Measurements from ENCODE around the gene SSX3.
"Not testable (repeated sequence)": the region's sequence is repeated elsewhere in the genome, so short reads cannot be mapped to it uniquely, and the experiment has no call there.

The SSX3 gene, protein sequence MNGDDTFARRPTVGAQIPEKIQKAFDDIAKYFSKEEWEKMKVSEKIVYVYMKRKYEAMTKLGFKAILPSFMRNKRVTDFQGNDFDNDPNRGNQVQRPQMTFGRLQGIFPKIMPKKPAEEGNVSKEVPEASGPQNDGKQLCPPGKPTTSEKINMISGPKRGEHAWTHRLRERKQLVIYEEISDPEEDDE

DNA sequence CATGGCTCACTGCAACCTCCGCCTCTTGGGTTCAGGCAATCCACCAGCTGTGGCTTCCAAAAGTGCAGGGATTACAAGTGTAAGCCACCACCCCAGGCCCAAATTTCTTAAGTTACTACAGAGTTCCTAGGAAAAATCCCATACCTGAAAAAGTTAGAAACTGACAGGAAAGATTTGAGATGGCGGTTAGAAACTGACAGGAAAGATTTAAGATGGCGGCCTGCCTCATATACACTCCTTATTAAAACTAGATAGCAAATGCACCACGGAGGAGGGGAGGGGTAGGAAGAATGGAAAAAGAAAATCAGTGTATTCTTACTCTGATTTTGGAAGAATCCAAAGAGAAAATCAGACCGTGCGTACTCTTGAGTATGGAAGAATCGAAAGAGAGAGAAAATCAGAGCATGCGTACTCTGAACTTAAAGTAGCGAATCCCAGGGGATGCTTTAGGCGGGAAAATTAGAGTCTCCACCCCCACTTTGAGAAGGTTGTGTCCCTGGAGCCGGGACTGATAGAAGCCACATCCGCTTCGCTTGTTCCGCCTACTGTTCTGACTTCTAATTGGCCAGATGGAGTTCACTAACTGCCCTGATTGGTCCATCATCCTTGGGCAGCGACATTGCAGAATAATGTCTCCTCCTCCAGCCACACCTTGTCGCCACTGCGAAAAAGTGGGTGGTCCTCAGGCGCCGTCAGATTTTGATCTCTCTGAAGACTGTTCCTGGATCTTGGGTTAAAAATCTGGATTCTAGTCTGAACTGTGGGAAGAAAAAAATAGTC, at the start of gene SSX3:
SSX3 (minus strand) TSS at position 389 of the 780 bp plus-strand sequence. CDS start 1,454 bp downstream, outside the sequence.
- DNase-seq, result not testable (repeated sequence)

DNA sequence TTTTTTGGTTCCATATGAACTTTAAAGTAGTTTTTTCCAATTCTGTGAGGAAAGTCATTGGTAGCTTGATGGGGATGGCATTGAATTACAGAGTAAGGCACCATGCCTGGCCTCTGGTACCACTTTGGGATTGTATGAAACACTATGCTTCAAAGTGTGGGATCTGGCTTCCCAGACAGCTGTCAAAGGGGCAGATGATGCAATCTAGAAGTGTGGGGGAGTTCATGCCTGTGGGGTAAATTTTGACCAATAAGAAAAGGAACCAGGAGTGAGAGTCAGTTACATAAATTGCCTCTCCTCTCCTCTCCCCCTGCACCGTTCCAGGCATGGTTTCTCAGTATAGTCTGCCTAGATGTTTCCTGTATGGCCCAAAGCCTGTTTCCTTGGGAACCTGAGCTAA, 41.3 kb upstream of the SSX3 start:
- not testable (repeated sequence) for DNase-seq

DNA sequence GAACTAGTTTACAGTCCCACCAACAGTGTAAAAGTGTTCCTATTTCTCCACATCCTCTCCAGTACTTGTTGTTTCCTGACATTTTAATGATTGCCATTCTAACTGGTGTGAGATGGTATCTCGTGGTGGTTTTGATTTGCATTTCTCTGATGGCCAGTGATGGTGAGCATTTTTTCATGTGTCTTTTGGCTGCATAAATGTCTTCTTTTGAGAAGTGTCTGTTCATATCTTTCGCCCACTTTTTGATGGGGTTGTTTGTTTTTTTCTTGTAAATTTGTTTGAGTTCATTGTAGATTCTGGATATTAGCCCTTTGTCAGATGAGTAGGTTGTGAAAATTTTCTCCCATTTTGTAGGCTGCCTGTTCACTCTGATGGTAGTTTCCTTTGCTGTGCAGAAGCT, 40.4 kb upstream of the SSX3 start:
- not testable (repeated sequence) for DNase-seq

DNA sequence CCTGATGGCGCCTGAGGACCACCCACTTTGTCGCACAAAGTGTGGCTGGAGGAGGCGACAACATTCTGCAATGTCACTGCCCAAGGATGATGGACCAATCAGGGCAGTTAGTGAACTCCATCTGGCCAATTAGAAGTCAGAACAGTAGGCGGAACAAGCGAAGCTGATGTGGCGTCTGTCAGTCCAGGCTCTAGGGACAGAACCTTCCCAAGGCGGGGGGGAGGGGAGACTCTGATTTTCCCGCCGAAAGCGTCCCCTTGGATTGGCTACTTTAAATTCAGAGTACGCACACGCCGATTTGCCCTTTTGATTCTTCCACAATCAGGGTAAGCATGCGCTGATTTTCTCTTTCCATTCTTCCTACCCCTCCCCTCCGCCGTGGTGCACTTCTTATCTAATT, 26.7 kb upstream of the SSX3 start, which contains the start of gene SSX4:
SSX4 (plus strand) TSS at position 301 of the 400 bp plus-strand sequence. CDS start 515 bp downstream, outside the sequence.
- not testable (repeated sequence) for DNase-seq

DNA sequence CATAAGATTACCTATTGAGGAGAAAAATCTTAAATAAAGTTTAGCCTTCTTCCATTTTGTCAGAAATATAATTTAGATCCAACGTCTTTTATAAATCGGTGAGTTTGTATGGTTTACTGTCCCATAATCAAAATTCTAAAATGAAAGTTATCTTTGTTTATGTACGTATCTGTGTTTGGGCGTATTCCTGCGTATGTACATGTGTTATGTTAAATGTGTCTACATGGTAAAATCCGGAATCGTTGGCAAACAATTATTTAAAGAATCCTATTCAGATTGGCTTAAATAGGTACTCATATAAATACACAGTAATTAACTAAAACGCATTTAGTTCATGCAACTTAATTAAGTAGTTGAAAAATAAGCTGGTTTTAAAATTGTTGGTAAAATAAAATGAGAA, 13.9 kb upstream of the SSX3 start:
- not testable (repeated sequence) for DNase-seq

DNA sequence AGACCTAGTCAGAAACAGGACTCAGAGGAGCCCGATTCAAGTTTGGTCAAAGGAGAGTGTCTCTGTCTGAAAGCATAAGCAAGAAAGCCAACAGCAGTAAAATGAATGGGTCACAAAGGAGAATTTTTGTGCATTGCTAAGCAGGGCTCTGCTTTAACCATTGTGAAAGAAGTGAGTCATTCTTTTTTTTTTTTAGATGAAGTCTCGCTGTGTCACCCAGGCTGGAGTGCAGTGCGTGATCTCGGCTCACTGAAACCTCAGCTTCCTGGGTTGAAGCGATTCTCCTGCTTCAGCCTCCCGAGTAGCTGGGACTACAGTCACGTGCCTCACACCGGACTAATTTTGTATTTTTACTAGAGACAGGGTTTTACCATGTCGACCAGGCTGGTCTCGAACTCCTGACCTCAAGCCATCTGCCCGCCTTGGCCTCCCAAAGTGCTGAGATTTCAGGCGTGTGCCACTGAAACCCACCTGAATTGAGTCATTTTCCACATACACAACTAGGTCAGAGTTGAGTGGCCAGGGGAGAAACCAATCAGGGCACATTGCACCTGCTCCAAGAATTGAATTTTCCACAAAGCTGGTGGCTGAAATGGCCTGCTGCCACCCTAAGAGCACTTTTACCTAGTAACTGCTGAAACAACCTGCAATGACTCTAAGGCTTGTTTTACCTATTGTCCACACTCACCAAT, 11.4 kb upstream of the SSX3 start:
- not testable (repeated sequence) for DNase-seq

DNA sequence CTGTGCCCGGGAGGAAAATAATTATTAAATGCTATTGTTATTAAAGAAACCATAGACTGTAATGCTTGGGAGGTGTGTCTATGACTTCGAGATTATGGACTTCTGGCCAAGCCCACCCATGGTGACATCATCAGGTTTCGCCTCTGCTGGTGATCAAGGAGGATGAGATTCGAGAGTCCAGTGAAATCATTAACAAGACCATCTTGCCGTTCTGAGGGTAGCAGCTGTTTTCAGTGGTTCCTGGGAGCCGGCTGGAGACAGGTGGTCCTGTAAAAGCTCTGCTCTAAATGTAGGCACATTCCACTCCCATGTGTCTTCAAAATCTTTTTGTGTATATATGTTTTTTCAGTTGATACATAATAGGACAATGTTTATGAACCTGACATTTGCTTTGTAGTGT, 2.8 kb upstream of the SSX3 start:
- DNase-seq, result not testable (repeated sequence)

DNA sequence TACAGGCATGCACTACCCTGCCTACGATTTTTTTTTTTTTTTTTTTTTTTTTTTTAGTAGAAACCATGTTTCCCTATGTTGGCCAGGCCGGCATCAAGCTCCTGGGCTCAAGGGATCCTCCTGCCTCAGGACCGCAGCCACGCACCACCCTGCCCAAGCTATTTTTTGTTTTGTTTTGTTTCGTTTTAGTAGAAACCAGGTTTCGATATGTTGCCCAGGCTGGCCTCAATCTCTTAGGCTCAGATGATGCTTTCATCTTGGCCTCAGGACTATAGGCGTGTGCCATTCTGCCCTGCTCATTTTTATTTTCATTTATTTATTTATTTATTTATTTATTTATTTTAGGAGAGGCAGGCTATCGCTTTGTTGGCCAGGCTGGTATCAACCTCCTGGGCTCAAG, 1.2 kb upstream of the SSX3 start:
- no peak for DNase-seq

DNA sequence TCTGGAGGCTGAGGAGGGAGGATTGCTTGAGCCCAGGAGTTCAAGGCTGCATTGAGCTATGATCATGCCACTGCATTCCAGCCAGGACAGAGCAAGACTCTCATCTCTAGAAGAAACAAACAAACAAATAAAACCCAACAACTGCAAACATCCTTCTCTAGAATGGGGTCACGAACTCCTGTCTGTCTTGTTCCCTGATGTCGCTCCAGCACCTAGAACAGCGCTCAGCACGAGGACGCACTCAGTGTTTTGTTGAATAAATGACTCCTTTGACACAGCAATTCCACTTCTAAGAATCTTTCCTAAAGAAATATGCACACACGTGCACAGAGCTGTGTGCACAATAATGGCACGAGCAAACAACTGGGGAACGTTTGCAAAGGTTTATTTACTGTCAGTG, 10.4 kb downstream of the SSX3 start:
- DNase-seq, result not testable (repeated sequence)

DNA sequence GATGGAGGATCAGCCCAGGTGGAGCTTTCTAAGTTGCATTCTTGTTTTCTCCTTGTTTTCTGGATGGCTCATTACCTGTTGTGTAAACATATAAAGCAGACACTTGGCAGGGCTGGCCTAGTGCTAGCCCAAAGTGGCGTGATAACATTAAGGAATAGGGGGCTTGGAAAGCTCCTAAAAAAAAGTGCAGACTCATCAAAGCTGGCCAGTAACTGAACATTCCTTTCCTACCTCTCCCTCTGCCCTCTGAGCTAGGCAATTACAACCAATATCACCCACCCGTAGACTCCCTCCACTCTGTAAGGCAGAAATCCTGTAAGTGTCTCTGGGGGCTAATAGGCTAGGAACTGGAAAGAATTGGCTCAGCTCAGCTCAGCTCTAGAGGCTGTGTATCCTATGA, 42.5 kb downstream of the SSX3 start:
- DNase-seq, result not testable (repeated sequence)

DNA sequence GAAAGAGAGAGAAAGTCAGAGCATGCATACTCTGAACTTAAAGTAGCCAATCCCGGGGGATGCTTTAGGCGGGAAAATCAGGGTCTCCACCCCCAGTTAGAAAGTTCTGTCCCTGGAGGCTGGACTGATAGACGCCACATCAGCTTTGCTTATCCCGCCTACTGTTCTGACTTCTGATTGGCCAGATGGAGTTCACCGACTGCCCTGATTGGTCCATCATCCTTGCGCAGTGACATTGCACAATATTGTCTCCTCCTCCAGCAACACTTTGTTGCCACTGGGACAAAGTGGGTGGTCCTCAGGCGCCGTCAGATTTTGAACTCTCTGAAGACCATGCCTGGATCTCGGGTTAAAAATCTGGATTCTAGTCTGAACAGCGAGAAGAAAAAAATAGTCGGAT, 50.3 kb downstream of the SSX3 start:
- no peak for DNase-seq
